ENCODE measurements around the gene CMTM7. TPM values are rescaled to one million over a fixed set of nuclear protein-coding genes. Genes with fewer than 3 reads are reported as not detected.

Gene CMTM7
- total RNA-seq, 6 experiments from 2014 or later = 10.1 to 17.7 (median 15.7) TPM

GRCh38 chr3:32397941-32398340, 6.3 kb downstream of the CMTM7 start:
- no peak for TF ChIP-seq CTCF (IDR thresholded peaks at IDR 0.05)
- Mint-ChIP-seq H3K9me3 (no peaks in the 10 kb centered on the region), H3K4me1 (ENCODE audit: low read depth) (peaks cover 45% of the 10 kb centered on the region), H3K4me3 (no peak overlapping the region), H3K27me3 (ENCODE audit: insufficient read depth) (peaks cover 4% of the 10 kb centered on the region), H3K27ac (no peak overlapping the region), H3K36me3 (ENCODE audit: low read depth) (no peaks in the 10 kb centered on the region)
- no peak for DNase-seq

GRCh38 chr3:32398531-32398930, 6.9 kb downstream of the CMTM7 start:
- no peak for TF ChIP-seq CTCF (IDR thresholded peaks at IDR 0.05)
- Mint-ChIP-seq H3K9me3 (no peaks in the 10 kb centered on the region), H3K27ac (no peak overlapping the region), H3K36me3 (ENCODE audit: low read depth) (no peaks in the 10 kb centered on the region), H3K27me3 (ENCODE audit: insufficient read depth) (peaks cover 2% of the 10 kb centered on the region; the same call in 1 of the 2 replicates), H3K4me1 (ENCODE audit: low read depth) (peaks cover 40% of the 10 kb centered on the region), H3K4me3 (no peak overlapping the region)
- DNase-seq = no peak

- peaks cover 2% of the 10 kb centered on the region; the same call in 1 of the 2 replicates for H3K27me3 Mint-ChIP-seq (ENCODE audit: insufficient read depth)
- H3K4me3 Mint-ChIP-seq = no peak overlapping the region
- peak; percentile 90 for TF ChIP-seq CTCF (IDR thresholded peaks at IDR 0.05)
- peak; percentile 37 for DNase-seq
- peak overlapping the region; percentile 42; the same call in 1 of the 2 replicates for H3K27ac Mint-ChIP-seq
- H3K9me3 Mint-ChIP-seq = no peaks in the 10 kb centered on the region
- H3K4me1 Mint-ChIP-seq (ENCODE audit: low read depth) = peaks cover 37% of the 10 kb centered on the region
- no peaks in the 10 kb centered on the region for H3K36me3 Mint-ChIP-seq (ENCODE audit: low read depth)
Measured at GRCh38 chr3:32399030-32399620, 7.5 kb downstream of the CMTM7 start.

- H3K4me3 Mint-ChIP-seq = peak overlapping the region; percentile 85
- no peak for DNase-seq
- H3K4me1 Mint-ChIP-seq (ENCODE audit: low read depth) = peaks cover 29% of the 10 kb centered on the region
- peaks cover 2% of the 10 kb centered on the region; the same call in 1 of the 2 replicates for H3K27me3 Mint-ChIP-seq (ENCODE audit: insufficient read depth)
- no peak for TF ChIP-seq CTCF (IDR thresholded peaks at IDR 0.05)
- peaks cover 10% of the 10 kb centered on the region for H3K36me3 Mint-ChIP-seq (ENCODE audit: low read depth)
- no peaks in the 10 kb centered on the region for H3K9me3 Mint-ChIP-seq
- H3K27ac Mint-ChIP-seq = peak overlapping the region; percentile 93
Measured at GRCh38 chr3:32401126-32401525, 9.5 kb downstream of the CMTM7 start.

- TF ChIP-seq CTCF (IDR thresholded peaks at IDR 0.05) = no peak
- peaks cover 10% of the 10 kb centered on the region for H3K36me3 Mint-ChIP-seq (ENCODE audit: low read depth)
- H3K4me1 Mint-ChIP-seq (ENCODE audit: low read depth) = peaks cover 29% of the 10 kb centered on the region
- peak overlapping the region; percentile 85 for H3K4me3 Mint-ChIP-seq
- no peaks in the 10 kb centered on the region for H3K9me3 Mint-ChIP-seq
- peak overlapping the region; percentile 93 for H3K27ac Mint-ChIP-seq
- peaks cover 2% of the 10 kb centered on the region; the same call in 1 of the 2 replicates for H3K27me3 Mint-ChIP-seq (ENCODE audit: insufficient read depth)
- DNase-seq = peak; percentile 56
Measured at GRCh38 chr3:32401556-32402081, 10.0 kb downstream of the CMTM7 start.

Measured in HFFc6 (cell line).